Stimulated activated CD4-positive, alpha-beta T cell treated with anti-CD3 and anti-CD28 coated beads, Interleukin-15, amount 100 ng/mL, for 1 hour (primary cell): ENCODE results near the gene NOTCH2.
"Not testable (repeated sequence)": the region's sequence is repeated elsewhere in the genome, so short reads cannot be mapped to it uniquely, and the experiment has no call there.

Experiments used
- DNase-seq, 2 donors: peaks; one replicate each; pipeline ENCODE4 v3.0.0-alpha.2; 2020; ENCODE audit warnings: low read depth in 1 of 2, low spot score in 1 of 2

The NOTCH2 gene

GRCh38 chr1:120069067-120069919, at the start of gene NOTCH2:
TSS of gene NOTCH2 (minus strand) at chr1:120069662. CDS start at chr1:120069406, 256 bp downstream.
- DNase-seq = peak; percentile 38 to 45

GRCh38 chr1:120117371-120118177, 48.1 kb upstream of the NOTCH2 start:
- DNase-seq = not testable (repeated sequence)

DNA sequence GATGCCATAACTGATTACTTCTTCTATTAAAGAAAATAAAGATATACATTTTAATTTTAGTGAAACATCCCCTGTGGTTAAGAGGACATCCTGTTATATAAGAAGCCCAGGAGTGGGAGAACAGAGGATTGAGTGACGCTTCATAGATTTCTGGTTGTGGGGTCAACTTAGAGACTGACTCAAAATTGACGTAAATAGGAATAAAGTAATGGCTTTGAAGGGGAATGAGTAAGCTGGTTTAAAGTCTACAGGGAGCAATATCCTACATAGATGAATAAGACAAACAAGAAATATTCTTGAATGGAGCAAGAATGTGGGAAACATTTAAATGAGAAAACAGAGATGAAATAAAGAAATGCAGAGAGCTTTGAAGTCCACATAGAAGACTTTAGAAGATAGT, 46.6 kb upstream of the NOTCH2 start:
- DNase-seq = not testable (repeated sequence)

DNA sequence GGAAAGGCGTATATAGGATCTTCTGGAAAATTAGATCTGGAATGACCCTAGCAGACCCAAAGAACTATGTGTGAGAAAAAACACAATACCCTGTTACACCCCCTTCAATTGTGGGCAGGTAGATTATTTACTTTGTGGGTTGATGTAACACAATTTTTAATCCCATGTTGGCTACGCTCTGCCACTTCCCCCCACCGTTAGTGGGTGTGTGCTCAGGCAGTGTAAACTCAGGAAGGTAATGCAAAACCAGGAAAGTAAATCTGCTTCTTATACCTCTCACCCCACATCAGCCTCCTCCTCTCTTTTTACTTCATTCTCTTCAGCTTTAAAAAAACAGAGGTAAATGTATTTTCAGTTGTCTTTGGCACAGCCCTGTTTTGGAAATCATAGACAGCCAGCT, 43.7 kb upstream of the NOTCH2 start:
- DNase-seq = not testable (repeated sequence)

GRCh38 chr1:120112212-120112611, 42.8 kb upstream of the NOTCH2 start:
- not testable (repeated sequence) for DNase-seq

- DNase-seq = not testable (repeated sequence)
Observed at GRCh38 chr1:120111771-120112170, 42.3 kb upstream of the NOTCH2 start.

DNA sequence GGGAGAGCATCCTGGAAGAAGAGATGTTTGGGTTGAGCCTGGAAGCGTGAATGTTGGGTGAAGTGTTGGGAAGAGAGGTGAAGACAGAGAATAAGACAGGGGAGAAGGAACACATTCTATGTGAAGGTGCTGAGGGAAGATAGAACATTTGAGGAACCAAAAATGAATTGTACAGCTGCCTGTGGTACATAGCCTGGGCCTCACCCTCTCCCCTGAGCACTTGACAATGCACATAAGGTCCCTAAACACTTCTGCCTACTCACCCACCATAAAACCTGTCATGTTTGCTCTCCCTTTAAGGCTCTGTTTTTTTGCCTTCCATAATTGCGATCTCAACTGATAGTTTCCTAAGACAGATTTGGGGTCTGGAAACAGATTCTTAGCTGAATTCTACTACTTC, 41.5 kb upstream of the NOTCH2 start:
- DNase-seq = not testable (repeated sequence)

GRCh38 chr1:120109656-120110055, 40.2 kb upstream of the NOTCH2 start:
- not testable (repeated sequence) for DNase-seq

- DNase-seq = not testable (repeated sequence)
Observed at GRCh38 chr1:120109180-120109579, 39.7 kb upstream of the NOTCH2 start.

GRCh38 chr1:120105288-120105687, 35.8 kb upstream of the NOTCH2 start:
- DNase-seq = not testable (repeated sequence)

- not testable (repeated sequence) for DNase-seq
Observed at GRCh38 chr1:120103768-120104167, 34.3 kb upstream of the NOTCH2 start.

GRCh38 chr1:120101593-120101992, 32.1 kb upstream of the NOTCH2 start:
- not testable (repeated sequence) for DNase-seq

DNA sequence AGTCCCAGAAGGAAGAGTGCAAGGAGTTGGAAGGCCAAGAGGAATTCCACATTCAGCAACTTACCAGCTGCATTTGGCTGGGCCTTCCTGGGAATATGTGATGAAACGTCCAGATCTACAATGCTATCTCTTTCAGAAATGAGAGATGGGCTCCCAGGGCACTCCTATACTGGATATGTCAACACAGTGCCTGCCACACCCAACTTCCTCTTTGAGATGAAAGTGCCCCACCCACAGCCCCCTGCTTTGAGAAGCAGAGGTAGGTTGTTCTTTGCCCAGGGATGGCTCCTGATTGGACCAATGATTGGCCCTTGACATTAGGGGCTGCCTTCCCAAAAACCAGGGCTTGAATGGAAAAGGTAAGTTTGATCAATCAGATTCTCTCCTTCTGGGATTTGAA, 31.1 kb upstream of the NOTCH2 start:
- DNase-seq = not testable (repeated sequence)

DNA sequence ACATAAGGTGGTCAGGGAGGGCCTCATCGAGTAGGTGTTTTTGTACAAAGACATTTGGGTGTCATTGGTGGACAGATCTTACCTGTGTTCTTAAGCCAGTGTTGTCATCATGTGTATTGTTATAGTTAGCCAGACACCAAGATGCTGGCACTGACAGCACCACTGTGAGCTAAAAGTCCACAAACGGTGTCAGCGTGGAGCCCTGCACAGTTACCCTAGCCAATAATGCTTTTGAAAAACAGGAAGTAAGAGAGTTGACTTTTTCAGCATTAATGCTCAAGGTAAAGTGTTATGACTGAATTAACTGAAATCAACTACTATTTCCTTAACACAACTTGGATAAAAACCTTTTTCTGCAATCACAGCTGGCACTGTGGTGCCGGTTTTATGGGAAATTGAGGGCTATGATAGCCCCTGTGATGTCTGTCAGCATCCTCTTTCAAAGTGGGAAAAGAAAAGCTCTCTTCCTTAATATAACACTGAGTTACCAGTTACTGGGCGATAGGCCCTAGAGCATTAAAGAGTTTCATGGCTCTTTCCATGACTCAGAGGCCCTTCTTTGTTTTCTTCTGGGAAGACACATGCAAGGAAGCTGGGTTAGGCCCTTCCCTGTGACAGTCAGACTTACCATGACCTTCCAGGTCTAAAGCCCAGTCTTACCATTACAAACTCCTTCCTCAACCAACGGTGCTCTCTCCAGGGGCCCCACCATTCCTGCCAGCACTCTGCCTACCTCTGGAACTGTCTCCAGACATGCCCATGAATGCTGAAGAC, 29.7 kb upstream of the NOTCH2 start:
- DNase-seq = not testable (repeated sequence)

DNA sequence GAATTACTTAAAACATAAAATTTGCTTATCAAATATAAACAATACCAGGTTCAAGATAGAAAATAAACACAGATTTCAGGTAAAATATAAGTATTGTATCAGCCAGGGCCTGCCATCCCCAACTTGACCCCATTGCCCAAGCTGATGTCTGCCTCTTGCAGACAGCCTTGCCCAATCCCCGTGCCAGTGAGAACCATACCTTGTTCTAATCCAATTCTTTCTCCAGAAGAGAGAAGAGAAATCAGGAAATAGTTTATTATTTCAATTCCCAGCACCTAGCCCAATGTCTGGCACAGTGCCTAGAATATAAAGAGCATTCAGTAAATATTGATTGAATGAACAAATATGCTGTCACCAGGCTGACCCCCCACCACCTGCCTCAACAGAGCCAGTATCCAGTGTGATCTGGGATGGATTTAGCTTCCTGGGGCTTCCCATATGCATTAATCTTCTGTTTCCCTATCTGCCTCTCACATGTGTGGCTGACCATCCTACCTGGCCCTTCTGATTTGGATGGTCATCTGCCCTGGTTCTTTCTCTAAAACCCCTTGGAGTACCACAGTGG, 27.6 kb upstream of the NOTCH2 start:
- not testable (repeated sequence) for DNase-seq

DNA sequence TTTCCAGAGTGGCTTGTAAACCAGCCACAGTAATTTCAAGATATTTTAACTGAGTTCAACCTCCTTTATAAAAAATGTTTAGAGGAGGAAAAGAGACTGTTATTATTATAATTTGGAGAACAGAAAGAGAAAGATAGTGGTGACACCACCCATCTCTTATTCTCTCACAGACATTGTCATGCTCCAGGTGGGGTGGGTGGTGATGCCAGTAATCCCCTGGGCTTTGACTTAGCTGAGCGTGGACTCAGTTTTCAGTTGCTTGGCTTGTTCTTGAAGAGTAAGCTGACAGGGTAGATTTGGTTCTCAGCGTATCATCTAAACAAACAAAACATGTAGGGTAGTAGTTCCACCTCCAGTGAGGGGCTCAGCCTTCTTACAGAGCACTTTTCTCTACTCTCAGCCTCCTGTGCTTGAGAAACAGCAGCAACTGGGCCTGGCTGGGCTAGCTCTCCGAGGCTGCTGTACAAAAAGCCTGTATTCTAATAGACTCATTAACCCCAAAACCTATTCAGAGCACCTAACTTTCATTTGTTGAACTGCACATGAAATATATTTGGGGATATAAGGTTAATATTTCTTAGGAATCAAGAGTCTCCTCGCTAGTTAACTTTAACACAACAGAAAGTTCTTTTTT, 24.2 kb upstream of the NOTCH2 start:
- not testable (repeated sequence) for DNase-seq

DNA sequence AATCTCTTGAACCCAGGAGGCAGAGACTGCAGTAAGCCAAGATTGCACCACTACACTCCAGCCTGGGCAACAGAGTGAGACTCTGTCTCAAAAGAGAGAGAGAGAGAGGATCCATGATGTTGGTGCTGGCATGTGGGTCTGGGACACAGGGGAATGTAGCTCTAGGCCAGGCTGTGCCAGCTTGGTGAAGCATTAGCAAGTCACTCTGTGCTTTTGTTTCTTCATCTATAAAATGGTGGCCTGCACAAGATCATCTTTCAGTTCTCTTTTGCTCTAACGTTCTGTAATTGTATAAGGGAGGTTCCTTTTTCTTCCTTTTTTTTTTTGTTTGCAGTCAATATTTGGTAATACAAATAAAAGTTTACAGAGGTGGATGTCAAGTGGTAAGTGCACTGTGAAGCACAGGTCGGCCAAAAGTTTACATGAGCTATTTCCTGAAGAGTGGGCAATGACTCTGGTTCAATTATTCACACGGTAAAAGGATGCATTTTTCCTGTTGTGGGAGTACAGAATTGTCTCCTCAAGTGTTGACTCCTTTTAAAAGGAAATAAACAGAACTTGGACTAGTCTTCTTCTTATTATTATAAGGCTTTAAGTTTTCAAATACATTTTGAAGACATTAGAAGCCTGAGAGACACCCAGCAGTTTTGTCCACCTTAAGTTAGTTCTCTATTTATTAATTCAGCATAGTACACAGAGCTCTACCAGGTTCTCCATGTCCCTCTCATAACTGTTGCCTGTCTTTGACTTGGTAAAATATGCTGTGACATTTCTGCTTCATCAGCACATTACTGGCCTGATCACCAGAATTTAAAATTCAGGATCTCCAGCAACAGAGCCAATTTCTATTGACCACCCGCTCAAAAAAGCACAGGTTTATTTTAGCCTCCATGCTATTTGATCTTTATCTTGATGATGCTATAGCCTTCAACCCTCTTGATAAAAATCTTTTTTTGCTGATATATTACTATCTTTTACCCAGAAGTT, 23.1 kb upstream of the NOTCH2 start:
- not testable (repeated sequence) for DNase-seq

DNA sequence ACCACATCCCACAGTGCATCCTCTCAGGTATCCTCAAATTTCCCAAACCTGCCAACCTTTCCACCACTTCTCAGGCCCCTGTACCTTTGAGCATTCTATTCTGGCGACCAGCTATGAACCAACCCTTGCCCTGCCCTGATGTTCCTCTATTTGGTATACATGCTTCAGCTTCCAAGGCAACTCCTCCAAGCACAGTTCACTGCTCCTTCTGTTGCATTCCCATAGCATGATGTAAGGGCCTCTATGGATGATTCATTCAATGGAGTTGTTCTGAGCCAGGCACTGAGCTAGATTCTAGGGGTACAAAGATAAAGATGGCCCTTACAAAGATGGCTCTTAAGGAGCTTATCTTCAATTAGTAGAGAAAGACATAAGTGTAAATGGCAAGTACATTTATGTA, 21.4 kb upstream of the NOTCH2 start:
- not testable (repeated sequence) for DNase-seq

DNA sequence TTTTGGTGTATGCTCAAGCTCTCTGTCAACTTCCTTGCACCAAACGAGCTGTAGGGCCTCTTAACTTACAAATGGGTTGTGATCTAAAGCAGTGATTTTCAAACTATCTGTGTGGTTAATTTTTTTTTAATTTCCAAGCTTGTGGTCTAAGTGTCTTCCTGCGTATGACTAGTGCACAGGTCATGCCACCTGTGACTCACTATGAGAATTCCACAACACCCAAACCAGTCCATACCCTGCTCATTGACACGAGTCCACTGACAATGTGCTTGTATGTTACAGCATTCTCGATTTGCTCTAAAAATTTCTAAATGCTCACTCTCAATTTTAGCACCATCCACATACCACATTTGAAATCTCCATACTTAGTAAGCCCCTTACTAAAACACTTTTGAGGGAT, 18.5 kb upstream of the NOTCH2 start:
- DNase-seq = peak in 1 of 2 donors; percentile 5
